ENCODE data around the gene ROMO1.
"Not testable (repeated sequence)": the region's sequence is repeated elsewhere in the genome, so short reads cannot be mapped to it uniquely, and the experiment has no call there.

ROMO1 gene

DNA sequence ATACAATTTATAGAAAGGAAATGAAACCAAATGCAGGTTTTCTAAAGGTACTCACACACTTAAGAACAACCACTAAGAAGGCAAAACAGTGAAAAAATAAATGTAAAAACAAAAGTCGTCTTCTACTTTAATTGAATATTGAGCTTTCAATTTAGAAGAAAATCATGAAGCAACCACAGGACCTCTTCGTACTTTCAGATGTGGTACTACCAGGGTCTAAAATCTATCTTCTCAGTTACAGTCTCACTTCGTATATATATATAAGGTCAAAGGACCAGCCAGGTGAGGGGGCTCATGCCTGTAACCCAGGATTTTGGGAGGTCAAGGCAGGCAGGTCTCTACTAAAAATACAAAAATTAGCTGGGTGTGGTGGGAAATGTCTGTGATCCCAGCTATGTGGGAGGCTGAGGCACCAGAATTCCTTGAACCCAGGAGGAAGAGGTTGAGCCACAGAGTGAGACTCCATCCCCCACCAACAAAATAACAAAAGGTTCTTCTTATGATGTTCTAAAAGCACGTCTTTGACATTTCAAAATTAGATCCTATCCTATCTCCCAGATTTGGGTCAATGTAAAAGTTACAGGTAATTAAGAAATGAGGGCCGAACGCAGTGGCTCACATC is 12.5 kb downstream of the ROMO1 start:
- no peak for DNase-seq (ENCODE audit: low read depth)

DNA sequence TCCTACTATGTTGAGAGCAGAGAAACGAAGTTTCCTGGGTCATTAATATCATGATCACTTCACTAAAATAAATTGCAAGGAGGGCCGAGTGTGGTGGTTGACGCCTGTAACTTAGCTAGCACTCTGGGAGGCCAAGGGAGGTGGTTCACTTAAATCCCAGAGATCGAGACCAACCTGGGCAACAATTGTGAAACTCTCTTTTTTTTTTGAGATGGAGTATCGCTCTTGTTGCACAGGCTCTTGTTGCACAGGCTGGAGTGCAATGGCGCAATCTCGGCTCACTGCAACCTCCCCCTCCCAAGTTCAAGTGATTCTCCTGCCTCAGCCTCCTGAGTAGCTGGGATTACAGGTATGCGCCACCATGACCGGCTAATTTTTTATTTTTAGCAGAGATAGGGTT is 13.9 kb downstream of the ROMO1 start:
- DNase-seq (ENCODE audit: low read depth), result not testable (repeated sequence)

DNA sequence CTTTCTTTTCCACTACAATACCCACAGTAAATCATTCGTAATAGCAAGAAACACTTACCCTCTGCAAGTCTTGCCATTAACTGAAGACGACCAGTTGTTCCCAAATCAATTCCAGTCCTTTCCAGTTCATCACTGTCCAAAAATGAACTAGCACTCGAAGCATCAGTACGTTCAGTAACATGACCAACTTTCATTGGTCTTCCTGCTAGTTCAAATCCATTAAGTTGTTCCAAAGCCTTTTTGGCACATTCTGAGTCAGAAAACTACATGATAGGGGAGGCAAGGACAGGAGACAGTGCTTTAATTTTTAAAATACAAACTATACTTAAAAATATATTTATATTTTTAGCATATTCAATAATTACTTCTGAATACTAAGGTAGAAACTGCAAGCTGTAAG is 14.9 kb downstream of the ROMO1 start:
- no peak for DNase-seq (ENCODE audit: low read depth)

DNA sequence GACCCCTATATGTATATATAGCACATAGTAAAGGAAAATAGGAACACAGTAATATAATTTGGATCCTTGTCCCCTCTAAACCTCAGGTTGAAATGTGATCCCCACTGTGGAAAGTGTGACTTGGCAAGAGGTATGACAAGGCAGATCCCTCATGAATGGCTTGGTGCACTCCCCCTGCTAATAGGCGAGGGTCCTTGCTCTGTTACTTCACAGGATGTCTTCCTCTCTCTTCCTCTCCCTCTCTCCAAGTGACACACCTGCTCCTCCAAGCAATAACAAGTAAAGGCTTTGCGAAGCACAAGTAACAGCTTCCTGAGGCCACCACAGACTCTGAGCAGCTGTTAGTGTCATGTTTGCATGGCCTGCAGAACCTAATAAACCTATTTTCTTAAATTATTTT is 16.4 kb downstream of the ROMO1 start:
- DNase-seq (ENCODE audit: low read depth), result no peak

GRCh38 chr20:35716330-35716729 is 17.1 kb downstream of the ROMO1 start:
- DNase-seq (ENCODE audit: low read depth), result no peak

GRCh38 chr20:35718321-35718720 is 19.1 kb downstream of the ROMO1 start:
- not testable (repeated sequence) for DNase-seq (ENCODE audit: low read depth)

- DNase-seq (ENCODE audit: low read depth), result no peak
These were observed 19.9 kb downstream of the ROMO1 start for GRCh38 chr20:35718972-35719635.

DNA sequence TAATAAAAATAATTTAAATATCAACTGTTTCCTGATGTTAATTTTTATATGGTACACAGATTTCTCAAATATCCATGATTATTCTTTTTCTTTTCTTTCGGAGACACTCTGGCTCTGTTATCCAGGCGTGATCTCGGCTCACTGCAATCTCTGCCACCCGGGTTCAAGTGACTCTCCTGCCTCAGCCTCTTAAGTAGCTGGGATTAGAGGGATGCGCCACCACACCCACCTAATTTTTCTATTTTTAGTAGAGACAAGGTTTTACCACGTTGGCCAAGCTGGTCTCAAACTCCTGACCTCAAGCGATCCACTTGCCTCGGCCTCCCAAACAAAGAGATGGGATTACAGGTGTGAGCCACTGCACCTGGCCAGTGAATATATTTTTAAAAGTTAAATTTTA is 20.5 kb downstream of the ROMO1 start:
- no peak for DNase-seq (ENCODE audit: low read depth)

DNA sequence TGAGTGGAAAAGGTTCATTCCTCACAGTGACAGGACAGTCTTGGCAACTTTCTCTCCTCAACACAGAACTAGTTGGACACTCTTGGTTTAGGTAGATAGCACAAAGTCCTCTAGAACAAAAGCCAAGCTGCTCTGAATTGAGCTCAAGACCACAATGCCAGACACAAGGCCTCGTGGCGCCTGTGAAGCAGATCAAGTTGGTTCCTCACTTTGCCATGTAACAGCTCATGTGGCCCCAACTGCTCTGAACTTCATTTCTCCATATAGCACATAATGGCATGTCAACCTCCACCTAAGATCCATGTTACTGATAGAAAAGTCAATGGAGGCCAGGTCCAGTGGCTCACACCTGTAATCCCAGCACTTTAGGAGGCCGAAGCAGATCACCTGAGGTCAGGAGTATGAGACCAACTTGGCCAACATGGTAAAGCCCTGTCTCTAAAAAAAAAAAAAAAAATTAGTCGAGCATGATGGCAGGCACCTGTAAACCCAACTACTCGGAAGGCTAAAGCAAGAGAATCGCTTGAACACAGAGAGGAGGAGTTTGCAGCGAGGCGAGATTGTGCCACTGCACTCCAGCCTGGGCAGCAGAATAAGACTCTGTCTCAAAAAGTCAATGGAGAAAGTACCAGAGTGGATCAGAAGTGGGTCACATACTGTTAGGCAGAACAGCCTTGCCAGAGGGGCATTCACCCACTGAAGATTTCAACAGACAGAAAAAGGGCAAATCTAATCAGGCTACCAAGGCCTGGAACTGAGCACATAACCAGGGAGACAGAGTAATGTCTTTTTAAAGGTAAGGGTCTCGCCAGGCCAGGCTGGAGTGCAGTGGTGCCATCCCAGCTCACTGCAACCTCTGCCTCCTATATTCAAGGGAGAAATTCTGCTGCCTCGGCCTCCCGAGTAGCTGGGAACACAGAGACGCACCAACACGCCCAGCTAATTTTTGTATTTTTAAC is 21.2 kb downstream of the ROMO1 start:
- DNase-seq (ENCODE audit: low read depth), result no peak

DNA sequence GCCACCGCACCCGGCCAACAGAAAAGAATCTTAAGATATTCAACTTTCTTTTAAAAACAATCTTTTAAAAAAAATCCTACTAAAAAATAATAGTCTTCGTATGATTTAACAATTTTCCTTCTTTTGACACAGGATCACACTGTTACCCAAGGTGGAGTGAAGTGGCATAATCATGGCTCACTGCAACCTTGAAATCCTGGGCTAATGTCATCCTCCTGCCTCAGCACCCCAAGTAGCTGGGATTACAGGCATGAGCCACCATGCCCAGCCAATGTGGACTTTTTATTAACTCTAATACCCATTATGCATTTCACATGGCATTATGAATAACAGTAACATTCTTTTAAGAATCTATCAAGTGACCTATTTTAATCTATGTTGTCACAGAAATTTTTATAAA is 22.0 kb downstream of the ROMO1 start:
- no peak for DNase-seq (ENCODE audit: low read depth)

- DNase-seq (ENCODE audit: low read depth), result no peak
These were observed 22.4 kb downstream of the ROMO1 start for GRCh38 chr20:35721621-35722020.

DNA sequence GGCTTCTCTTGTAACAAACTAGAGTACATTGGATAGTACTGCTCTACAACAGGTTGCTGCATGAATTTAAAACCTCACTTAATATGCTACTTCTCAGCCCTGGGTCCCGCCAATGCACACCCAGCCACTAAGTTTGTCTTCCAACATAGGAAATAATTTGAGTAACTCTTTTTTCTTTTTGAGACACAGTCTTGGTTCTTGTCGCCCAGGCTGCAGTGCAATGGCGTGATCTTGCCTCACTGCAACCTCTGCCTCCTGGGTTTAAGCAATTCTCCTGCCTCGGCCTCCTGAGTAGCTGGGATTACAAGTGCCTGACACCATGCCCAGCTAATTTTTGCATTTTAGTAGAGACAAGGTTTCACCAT is 24.1 kb downstream of the ROMO1 start:
- DNase-seq (ENCODE audit: low read depth), result not testable (repeated sequence)

GRCh38 chr20:35723652-35724320 is 24.6 kb downstream of the ROMO1 start:
- not testable (repeated sequence) for DNase-seq (ENCODE audit: low read depth)

GRCh38 chr20:35724321-35725230 is 25.4 kb downstream of the ROMO1 start:
- no peak for DNase-seq (ENCODE audit: low read depth)

DNA sequence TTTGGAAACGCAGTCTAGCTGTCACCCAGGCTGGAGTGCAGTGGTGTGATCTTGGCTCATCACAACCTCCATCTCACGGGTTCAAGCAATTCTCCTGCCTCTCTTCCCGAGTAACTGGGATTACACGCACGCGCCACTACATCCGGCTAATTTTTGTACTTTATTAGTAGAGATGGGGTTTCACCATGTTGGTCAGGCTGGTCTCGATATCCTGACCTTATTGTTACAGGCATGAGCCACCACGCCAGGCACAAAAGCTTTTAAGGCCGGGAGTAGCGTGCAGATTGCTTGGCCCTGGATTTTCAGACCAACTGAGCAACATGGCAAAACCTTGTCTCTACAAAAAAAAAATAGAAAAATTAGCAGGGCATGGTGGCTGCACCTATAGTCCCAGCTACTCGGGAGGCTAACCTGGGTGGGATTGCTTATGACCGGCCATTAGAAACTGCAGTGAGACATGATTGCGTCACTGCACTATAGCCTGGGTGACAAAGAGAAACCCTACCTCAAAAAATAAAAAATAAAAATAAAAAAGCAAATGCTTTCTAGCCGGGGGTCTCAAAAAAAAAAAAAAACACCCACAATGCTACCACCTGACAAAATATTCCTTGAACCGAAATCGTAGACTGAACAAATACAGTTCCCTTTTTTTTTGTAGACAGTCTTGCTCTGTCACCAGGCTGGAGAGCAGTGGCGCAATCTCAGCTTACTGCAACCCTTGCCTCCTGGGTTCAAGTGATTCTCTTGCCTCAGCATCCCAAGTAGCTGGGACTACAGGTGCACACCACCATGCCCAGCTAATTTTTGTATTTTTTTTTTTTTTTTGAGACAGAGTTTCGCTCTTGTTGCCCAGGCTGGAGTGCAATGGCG is 27.9 kb downstream of the ROMO1 start:
- no peak for DNase-seq (ENCODE audit: low read depth)

DNA sequence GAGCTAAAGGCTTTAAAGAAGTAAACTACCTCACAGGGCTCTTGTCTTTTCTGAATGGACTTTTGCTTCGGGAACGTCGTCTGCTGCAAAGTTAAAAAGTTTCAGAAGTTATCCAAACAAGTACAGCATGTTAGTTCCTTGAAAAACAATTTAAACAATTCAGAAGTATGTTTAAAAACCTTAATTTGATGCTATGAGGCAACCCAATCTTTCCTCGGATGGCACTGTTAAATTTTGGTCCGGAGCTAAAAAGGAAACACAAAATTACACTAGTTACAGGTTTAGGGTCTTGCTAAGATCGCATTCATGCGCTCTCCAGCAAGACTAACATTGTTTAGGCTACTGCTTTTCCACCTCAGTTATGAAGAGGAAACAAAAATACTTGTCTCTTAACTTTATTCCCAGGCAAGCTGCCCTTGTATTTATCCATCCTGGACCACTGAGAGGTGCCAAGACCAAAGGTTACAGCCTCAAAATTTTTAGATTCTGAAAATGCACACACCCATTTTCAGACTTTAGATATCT is 30.1 kb downstream of the ROMO1 start:
- no peak for DNase-seq (ENCODE audit: low read depth)

DNA sequence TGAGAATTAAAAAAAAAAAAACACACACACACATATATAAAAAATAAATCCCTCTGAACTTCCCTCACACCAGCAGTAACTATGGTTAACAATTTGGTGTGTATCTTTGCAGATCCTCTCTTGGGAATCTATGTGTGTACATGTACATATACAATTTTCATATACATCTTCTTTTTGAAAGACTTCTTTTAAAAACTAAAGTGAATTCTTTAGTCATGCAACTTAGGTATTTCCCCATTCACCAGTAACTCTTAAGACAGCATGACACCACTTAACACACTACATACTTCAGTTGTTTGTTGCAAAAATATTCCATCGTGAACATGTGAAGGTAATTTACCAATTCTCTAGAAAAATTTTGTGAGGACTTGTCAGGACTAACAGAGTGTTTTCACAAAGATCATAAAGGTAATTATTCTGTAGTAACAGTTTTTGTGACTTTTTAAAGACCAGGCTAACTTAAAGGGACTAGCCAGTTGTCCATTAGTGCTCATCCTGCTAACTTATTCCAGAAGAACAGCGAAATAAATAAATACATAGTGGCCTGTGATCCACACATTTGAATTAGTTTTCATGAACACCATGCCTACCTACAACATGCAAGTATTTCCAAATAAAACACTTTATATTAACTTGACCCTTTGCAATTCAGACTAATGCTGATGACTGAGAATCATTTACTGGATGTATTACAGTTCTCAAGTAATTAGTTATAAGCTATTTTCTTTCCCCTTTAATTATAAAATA is 30.8 kb downstream of the ROMO1 start:
- DNase-seq (ENCODE audit: low read depth), result no peak

GRCh38 chr20:35730583-35731468 is 31.6 kb downstream of the ROMO1 start:
- DNase-seq (ENCODE audit: low read depth), result no peak

DNA sequence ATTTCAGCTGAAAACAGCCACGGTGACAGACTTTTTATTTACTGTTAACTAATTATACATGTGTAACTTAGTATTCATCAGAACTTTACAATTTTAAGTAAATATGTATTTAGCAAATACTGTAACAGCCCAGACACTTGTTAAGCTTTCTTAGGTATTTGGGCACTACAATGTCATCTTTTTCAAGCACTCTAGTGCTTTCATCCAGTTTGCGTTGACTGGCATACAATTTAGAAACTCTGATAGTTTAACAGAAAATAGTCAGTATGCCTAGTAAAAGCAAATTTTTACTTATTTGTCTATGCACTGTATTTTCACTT is 32.2 kb downstream of the ROMO1 start:
- DNase-seq (ENCODE audit: low read depth), result no peak
